Fibroblast of upper back skin (primary cell): ENCODE data around the gene EEPD1.

ENCODE experiments used
- DNase-seq: peaks from one replicate; pipeline ENCODE4 v3.0.0-alpha.2; 2013

EEPD1 gene

DNA sequence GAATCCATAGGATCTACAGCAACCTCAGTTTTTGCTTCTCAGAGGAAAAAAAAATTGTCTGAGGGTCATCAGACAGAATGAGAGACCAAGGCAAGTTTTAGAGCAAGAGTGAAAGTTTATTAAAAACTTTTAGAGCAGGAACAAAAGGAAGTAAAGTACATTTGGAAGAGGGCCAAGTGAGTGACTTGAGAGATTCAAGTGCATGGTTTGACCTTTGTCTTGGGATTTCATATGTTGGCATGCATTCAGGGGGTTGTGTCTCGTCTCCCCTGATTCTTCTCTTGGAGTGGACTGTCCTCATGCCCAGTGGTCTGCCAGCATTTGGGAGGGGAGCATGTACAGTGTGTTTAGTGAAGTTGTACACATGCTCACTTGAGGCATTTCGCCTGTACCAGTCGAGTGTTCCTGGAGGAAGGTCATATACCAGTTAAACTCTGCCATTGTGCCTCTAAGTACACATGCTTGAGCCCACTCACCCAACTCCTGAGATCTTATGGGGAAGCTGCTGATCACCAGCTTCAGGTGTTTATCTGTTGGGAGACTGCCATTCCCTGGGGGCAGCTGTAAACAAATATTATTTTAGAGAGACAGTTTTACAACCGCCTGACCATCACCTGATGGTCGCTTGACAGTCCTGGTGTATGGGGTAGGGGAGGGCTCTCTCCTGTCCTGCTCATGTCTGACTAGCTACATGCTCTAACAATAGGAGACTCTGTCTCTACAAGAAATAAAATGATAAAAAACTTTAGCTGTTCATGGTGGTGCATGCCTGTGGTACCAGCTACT, 109.4 kb downstream of the EEPD1 start:
- DNase-seq = no peak

DNA sequence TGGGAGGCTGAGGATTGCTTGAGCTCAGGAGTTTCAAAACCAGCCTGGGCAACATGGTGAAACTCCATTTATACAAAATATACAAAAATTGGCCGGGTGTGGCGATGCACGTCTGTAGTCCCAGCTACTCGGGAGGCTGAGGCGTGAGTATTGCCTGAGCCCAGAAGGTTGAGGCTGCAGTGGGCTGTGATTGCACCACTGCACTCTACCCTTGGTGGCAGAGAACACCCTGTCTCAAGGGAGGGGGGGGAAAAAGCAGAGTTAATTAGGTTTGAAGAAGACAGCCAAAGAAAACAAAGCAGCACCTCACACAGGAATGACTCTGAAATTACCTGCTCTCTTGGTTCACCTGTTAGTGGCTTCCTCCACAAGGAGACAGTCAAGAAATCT, 110.0 kb downstream of the EEPD1 start:
- no peak for DNase-seq

DNA sequence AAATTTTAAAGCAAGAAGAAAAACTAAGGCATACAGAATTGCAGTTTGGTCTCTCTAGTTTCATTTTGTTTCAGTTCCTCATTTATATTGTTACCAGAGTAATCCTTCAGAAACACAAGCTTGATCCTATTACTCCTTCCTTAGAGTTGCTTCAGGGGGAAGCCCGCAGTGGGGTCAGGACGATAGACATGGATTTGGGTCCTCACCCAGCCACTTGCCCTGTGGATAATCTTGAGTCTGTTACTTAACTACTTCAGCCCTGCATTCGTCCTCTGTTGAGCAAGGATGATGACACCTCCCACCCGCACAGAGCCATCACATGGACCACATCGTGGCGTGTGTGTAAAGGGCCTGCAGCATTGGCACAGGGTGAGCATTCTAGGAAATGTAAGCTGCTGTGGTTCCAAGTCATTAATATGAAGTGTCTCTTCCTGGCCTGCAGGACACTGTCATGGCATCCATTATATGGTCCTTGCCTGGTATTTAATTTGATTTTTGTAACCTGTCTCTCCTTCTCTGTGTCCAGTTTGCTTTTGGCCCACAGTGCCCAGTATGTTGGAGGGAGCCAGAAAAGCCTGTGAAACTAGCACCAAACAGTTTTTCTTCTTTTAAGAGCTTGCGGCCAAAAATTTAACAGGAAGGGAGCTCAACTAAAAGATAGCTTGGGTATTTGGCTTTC, 111.2 kb downstream of the EEPD1 start:
- no peak for DNase-seq

DNA sequence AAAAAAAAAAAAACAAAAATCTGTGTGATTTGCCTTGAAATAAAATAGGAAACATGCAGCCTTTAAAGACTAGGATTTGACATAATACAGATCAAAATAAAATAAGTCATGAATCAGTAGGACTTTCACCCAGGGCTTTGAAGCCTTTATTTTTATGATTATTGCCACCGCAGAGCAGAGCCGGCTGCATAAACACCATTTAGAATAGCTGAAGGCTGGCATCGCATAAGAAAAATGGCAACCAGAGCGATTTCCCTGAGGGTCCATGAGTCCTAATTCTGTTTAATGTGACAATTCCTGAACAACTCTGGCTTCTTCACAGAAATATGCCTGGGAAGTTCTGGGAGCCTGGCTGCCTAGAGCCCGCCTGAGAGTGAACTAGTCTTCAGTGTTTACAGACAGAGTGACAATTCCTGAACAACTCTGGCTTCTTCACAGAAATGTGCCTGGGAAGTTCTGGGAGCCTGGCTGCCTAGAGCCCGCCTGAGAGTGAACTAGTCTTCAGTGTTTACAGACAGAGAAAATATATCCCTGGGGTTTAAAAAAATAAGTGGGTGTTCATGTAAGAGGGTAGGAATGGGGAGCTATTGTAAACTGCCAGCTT, 112.0 kb downstream of the EEPD1 start:
- no peak for DNase-seq

DNA sequence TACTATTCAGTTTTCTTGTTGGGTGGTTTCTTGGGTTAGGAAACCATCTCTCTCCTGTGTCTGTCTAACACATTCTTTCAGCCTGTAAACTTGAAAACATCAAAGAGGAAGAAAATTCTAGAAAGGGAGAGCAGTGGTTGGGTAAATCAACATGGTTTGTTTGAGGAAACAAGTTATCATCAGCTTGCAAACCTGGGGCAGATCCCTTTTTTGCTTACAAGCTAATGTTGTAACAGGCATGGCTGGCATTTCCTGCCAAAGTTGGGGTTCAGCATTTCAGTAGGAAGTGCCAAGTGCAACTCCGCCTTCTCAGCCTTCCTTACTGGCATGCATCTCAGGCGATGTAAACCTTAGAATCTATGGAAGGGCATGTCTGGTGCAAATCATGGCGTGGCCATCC, 112.6 kb downstream of the EEPD1 start:
- no peak for DNase-seq

DNA sequence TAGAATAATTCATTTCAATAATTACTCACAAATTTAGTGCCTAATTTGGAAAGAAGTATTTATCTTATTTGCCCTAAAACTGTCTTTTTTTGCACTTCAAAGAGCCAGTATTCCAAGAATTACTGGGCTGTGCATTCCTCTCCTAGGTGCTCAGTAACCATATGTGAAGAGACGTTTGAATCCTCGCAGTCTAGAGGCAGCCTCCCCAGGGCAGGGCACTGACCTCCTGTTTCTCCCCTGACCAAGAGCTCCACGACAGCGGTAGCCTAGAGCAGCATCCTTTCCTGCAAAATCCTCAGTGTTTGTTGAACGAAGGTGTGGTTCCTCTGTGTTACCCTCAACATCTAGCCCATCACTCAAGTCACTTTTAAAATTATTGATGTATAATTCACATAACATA, 113.1 kb downstream of the EEPD1 start:
- no peak for DNase-seq

DNA sequence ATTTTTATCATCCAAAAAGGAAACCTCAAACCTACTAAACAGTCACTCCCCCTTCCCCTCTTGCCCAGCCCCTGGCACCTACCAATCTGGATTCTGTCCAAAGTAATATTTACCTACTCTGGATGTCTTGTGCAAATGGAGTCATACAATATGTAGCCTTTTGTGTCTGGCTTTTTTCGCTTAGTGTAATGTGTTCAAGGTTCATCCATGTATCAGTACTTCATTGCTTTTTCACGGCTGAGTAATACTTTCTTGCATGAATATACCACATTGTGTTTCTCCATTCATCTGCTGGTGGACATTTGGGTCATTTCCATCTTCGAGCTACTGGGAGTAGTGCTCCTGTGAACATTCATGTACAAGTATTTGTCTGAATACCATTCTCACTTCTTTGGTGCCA, 113.6 kb downstream of the EEPD1 start:
- no peak for DNase-seq

DNA sequence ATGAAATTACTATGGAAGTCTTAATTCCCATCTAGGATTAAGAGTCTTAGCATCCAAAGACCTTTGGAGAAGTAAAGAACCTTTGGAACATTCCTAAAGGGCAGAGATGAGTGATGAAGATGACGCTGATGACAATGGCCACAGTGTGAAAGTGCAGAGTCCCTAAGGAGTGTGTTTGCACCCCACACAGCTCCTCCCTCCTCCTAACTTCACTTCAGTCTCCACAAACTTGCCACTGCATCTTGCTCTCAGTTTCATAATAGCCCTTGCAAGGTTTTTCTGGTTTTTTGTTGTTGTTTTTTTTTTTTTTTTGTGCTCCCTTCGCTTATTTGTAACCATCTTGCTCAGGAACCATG, 119.1 kb downstream of the EEPD1 start:
- no peak for DNase-seq

DNA sequence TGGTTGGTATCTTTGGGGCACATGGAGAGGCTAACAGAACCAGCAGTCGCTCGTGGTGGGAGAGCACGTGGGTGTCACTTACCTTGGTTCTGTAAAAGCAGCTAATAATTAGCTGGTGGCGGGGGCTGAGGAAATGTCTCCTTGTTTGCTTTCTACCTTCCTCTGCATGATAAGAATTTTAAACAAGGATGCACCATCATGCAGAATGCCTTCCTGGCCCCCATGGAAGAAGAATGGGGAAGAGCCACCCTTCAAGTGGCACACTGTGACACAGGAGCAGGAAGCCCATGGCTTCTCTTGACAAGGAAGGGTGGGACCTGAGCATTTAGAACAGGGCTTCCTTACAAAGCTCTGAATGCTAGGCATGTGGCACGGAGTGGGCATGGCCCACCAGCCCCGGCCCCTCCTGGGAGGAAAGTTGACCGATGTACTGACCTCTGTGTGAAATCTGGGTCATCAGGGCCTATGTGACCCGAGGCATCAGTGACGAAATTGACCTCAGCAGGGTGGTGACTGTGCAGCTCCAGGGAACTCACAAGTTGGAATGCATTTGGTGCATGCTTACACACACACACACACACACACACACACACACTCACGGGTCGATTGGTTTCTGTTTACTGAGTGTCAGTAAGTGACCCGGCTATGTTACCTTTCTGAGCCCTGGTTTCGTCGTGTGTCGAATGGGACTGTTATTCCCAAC, 119.7 kb downstream of the EEPD1 start:
- DNase-seq = no peak

DNA sequence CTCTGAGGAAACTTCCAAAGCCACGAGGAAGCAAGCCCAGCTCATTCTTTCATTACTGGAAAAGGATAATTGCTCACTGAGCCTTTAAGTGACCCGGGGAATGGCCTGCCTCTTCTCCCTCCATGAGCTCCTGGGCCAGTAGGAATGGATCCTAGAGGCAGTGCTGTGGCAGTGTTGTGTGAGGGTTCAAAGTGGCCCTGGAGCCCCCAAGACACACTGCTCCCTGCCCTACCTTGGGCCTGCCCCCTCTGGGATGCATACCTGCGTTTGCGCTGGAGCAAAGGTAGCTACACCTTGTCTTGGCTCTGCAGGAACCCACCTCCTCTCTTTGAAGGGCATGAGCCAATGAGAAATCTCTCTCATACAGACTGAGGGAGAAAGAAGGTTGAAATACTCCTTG, 120.8 kb downstream of the EEPD1 start:
- no peak for DNase-seq

DNA sequence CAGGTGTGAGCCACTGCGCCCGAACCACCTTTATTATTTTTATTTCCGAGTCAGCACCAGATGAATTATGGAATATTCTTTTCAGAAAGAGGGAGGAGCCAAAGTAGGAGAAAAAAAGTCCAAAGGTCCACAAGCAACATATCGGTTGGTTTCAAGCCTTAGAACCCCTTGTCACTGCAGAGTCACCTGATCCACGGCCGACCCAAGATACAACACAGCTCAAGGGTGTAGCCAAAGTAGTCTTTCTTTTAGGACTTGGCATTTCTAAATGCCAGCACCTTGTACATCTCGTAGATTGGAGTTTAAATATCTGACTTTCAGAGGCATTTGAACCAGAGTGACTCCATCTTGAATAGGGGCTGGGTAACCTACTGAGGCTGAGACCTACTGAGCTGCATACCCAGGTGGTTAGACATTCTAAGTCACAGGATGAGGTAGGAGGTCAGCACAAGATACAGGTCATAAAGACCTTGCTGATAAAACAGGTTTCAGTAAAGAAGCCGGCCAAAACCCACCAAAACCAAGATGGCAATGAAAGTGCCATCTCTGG, 122.8 kb downstream of the EEPD1 start:
- DNase-seq = no peak

DNA sequence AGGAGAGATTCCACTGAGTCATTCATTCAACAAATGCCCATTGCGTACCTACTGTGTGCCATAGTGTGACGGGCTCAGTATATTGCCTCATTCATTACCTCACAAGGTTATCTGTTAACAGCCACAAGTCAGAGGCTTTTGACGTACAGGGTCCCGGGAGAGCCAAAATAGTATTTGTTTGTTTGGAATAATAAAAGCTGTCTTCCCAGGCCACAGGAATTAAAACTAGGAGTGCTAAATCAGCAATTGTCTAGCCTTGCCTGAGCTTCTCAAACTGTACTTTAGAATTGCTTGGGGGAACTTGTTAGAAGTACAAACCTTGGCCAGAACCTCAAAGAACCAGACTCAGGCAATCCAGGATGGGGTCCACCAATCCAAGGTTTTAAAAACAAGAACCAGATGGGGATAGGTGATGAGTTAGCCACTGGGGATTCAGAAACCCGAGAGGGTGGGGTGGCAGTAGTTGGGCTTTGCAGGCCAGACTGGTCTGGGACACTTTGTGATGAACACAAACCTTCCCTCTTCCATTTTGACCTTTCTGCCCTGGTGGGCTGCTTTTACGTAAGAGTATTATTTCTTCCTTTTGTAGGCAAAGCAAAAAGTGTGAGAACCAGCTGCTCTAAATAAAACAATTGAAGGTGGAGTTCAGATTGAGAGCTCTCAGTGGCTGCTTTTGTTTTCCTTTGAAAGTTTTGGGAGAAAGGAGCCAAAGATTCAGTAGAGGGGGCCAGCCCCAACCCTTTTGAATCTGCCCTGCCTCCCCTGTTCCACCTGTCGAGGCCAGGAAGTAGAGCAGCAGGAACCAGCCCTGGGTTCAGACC, 123.6 kb downstream of the EEPD1 start:
- no peak for DNase-seq

DNA sequence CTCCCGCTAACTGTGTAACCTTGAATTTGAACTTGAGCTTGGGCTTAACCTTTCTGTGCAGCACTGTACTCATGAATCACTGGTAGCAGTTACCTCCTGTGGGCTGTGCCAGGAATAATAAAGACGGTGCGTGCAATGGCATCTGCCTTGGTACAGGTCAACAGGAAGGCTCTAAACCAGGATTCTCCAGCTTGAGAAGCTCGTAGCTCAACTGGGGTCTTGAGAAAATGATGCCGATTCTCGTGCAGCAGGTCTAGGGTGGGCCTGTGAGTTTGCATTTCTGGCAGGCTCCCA, 124.1 kb downstream of the EEPD1 start:
- no peak for DNase-seq

DNA sequence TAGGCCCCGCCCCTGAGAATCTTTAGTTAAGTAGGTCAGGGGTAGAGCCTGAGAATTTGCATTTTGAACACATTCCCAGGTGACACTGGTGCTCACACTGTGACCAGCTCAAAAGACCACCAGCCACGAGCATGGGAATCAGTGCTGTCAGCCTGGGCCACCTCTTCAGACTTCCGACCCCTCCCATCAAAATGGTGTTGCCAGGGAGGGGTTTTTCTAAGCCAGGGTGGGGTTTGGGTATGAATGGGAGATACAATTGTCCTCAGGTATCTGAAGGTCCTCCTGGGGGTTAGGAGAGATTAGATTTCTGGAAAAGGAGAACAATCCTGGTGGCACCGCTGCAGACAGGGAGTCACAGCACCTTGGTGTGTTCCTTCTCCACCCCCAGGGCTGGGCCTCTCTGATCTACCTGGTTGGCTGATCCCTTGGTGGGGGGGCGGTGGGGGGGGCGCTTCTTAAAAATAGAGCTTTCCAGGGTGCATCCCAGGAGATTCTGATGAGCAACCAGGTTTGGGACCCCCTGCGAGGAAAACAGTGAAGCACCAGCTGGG, 125.1 kb downstream of the EEPD1 start:
- no peak for DNase-seq

DNA sequence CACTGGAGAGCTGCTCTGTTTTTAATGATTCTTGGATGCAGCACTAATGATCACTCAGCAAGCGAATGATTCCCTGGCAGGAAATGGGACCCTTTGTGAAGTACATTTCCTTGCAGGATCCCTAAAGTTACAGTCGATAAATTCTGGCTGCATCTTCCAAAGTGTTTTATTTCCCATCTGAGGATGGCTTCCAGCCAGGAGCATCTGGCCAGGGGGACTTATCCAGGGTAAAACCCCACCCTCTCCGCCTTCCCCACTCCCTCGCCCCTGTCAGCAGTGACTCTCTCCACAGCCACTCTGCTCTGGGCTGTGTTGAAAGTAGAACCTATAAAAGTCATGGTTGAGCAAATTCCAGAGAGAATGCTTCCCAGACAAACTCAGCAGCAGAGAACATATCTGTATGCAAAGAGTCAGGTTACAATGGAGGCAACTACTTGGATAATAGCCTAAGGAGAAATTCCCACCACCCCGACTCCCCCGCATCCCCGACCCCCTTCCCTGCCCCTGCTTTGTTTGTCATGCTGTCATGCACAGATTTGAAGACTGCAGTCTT, 125.6 kb downstream of the EEPD1 start:
- DNase-seq = peak; percentile 88

DNA sequence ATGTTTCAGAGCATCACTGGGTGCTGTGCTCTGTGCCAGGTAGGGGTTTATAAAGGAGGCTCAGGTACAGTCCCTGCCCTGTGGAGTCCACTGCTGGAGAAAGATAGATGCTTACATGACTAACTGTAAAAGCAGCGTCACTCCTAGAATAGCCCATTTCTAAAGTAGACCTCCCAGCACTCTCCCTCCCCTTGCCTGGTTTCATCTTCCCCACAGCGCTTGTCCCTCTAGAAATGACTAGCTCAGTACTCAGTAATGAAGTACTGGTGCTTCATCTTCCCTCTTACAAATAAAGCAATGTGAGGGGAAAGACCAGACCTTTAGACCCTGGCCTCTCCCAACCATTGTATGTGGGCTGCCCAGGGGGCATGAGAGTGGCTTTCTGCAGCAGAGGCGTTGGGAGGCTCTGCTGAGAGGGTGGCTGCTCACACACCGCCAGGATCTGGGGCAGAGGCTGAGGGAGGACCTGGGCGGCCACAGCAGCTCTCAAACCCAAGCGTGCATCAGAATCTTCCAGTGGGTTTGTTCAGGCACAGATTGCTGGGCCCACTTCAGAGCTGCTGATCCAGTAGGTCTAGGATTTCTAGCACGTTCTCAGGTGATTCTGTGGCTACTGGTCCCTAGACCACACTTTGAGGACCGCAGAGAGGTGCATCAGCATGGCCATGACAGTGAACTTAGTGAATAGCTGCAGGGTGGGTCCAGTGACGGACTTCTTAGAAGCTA, 126.3 kb downstream of the EEPD1 start:
- DNase-seq = peak; percentile 58

DNA sequence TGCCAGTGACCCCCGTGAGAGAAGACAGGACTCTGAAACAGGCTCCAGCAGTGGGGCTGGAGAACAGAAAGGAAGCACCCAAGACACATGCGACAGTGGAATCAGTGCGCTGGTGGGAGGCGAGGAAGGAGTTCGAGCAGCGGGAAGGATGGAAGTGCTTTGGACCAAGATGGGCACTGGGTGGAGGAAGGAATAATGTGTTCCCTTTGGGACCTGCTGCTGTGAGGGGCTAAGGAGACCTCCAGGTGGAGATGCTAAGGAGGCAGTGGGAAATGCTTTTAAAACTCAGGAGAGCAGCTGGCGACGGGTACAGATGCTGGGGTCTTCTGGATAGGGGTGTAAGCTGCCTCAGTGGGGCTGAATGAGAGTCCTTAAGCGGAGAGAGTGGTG, 126.9 kb downstream of the EEPD1 start:
- no peak for DNase-seq

DNA sequence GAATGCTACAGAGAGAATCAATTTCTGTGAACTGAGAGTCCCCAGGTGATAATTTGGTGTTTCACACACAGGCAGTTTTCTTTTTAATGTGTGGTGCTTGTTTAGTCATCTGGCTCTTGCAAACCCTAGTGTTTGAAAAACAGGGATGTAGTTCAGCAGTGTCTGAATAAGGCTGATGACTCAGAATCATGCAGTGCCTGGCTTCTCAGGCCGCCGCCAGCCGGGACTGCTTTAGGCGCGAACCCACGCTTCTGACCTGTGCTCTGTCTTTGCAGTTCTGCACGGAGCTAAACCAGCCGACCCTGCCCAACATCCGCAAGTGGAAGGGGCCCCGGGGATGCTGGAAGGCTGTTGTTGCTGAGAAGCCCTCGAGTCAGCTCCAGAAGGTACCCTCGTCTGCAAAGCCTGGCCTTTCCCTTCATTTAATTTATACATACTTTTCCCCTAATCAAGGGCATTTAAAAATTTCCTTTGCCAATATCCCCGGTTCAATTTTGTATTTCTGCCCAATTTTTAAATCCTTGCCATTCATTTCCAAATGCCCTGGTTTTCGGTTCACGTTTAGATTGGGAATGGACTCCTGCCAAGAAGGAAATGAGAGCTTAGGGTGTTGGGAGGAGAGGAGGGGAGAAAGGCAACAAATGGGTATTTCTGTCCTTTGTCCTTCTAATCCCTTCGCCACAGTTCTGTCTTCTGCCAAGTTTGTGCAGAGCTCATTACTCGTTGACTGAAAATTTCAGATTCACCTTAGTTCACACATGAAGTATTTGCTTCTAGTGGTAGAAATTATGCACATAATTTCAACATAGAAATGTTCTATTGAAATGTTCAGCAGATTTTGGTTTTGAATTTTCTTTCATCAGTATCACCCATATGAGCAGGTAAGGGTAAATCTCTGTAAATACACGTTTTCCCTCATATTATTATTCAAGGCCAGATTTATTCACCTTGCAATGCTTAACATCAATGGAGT, 128.1 kb downstream of the EEPD1 start:
- peak; percentile 81 for DNase-seq

DNA sequence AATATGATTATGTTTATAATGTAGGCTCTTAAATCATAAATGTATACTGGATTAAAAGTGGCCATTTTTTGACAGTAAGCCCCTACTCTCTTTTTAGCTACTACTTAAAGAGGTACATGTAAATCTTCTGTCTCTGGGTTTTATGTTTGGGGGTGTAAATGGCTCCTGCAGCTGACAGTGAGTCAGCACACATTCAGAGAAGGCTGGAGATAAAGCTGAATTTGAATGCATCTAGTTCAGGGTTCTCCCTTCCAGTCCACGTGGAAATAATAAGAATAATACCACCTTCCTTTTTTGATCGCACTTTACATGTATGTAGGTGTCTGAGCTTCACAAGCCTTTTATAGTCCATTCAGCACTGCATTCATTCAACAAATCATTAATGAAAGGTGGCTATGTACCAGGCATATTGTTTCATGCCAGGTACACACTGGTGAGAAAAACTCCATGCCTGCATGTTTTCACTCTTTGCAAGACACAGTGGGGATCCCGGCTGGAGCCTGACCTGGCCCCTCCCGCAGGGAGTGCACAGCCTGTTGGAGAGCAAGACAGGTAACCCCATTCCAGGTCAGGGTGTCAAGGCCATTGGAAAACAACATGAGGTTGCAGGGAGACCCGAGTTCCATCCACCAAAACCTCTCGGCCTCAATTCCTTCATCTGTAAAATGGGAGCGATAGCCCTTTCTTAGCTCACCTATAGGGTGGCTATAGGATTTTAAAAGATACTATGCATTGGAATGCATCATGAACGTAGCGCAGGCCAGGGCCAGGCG, 129.1 kb downstream of the EEPD1 start:
- no peak for DNase-seq
